D721Med (cell line): ENCODE results near the gene DLL4.
A peak's percentile ranks its signal among the peaks of the same experiment; 100 is the strongest.

Experiments
- DNase-seq: peaks from one replicate; pipeline ENCODE4 v3.0.0; 2011; ENCODE audit warnings: low spot score; ENCODE audit not compliant: insufficient read length
- FAIRE-seq: peaks from 2 replicates; lab custom pipeline; 2011; peaks lifted over from hg19 to GRCh38; lab: Jason Lieb, UNC
- TF ChIP-seq, protein P1 (sequence below): IDR thresholded peaks from 2 replicates; pipeline ENCODE4 v1.5.1; 2012; ENCODE audit warnings: mild to moderate bottlenecking, control low read depth; ENCODE audit not compliant: insufficient read depth; ENCODE audit errors: missing control alignments

DLL4 gene

DNA sequence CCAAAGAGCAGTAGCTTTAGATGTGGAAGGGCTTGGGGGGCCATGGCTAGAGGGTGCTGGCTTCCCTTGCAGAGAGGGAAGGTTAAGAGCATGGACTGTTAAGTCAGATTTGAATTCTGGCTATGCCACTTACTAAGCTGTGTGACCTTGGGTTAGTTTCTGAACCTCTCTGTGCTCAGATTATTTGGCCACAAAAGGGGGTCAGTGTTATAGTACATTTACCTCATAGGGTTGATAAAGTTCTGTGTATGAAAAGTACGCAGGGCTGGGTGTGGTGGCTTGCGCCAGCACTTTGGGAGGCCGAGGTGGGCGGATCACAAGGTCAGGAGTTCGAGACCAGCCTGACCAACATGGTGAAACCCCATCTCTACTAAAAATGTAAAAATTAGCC, 28.1 kb upstream of the DLL4 start:
- TF ChIP-seq, protein P1, sequence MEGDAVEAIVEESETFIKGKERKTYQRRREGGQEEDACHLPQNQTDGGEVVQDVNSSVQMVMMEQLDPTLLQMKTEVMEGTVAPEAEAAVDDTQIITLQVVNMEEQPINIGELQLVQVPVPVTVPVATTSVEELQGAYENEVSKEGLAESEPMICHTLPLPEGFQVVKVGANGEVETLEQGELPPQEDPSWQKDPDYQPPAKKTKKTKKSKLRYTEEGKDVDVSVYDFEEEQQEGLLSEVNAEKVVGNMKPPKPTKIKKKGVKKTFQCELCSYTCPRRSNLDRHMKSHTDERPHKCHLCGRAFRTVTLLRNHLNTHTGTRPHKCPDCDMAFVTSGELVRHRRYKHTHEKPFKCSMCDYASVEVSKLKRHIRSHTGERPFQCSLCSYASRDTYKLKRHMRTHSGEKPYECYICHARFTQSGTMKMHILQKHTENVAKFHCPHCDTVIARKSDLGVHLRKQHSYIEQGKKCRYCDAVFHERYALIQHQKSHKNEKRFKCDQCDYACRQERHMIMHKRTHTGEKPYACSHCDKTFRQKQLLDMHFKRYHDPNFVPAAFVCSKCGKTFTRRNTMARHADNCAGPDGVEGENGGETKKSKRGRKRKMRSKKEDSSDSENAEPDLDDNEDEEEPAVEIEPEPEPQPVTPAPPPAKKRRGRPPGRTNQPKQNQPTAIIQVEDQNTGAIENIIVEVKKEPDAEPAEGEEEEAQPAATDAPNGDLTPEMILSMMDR = no peak
- FAIRE-seq (no peak), DNase-seq (no peak)

DNA sequence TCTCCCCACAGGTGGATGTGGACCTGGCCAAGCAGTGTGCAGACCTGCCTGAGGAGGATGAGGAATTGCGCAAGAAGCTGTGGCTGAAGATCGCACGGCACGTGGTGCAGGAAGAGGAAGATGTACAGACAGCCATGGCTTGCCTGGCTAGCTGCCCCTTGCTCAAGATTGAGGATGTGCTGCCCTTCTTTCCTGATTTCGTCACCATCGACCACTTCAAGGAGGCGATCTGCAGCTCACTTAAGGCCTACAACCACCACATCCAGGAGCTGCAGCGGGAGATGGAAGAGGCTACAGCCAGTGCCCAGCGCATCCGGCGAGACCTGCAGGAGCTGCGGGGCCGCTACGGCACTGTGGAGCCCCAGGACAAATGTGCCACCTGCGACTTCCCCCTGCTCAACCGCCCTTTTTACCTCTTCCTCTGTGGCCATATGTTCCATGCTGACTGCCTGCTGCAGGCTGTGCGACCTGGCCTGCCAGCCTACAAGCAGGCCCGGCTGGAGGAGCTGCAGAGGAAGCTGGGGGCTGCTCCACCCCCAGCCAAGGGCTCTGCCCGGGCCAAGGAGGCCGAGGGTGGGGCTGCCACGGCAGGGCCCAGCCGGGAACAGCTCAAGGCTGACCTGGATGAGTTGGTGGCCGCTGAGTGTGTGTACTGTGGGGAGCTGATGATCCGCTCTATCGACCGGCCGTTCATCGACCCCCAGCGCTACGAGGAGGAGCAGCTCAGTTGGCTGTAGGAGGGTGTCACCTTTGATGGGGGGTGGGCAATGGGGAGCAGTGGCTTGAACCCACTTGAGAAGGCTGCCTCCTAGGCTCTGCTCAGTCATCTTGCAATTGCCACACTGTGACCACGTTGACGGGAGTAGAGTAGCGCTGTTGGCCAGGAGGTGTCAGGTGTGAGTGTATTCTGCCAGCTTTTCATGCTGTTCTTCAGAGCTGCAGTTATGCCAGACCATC, 26.3 kb upstream of the DLL4 start:
- TF ChIP-seq, protein P1 = no peak
- no peak for FAIRE-seq
- no peak for DNase-seq

DNA sequence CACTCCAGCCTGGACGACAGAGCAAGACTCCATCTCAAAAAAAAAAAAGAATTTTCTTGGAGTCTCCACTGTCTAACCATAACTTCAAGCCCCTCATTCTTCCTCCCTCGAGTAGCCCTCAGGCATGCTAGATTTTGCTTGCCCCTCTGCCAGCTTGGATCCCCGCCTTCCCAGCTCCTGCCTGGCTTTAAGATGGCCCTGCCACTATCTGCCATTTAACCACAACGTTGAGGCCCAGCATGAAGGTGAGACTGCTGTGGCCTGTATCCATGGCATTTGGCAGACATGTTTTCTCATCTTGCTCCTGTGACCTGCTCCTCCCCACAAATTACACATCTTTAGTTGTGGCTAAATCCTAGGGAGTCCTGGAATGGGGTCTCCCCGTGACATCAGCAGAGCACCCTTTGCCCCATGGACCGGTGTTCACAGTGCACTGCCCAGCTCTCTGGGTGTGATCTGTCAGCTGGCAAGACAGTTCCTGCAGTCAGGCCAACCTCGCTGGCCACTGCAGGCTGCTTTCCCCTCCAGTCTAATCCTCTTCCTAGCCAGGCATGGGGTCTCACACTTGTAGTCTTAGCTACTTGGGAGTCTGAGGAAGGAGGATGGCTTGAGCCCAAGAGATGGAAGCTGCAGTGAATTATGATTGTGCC, 24.5 kb upstream of the DLL4 start:
- FAIRE-seq (no peak), DNase-seq (no peak)
- TF ChIP-seq, protein P1 = no peak

DNA sequence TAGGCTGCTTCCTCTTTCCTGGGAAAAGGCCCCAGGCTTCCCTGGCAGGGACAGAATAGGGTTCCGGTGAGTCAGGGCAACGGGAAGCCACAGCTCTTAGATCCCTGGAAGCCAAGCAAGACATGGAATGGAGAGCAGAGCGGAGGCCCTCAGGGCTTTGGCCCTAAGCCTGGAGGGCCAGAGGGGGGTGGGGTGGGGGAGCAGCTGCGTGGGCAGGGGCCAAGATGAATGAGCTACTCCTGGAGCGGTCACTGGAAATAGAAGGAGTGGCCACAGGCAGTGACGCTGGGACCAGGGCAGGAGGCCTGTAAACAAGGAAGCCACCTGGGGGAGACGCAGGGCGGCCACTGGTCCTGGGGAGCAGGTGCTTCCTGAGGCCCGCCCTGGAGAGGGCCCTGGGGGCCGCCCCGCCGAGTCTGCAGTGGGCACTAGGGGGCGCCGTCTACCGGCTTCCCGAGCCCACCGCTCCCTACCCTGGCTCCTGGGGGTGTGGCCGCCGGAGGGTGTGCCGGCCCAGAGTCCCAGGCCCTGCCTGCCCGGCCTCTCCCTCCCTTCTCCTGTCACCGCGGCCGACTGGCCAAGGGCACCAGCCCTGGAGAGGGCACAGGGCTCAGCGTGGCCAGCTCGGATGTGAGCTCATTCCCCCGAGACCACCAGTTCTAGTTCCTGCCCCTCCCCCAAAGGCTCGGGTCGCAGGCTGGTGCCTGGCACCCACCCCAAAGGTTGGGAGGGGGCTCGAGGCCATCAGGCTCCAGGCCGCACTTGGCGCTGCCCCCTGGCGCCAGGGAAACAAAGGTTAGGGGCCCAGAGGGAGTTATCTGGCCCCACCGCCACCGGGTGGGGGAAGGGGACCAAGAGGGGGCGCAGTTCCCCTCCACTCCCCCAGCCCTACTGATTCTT, 22.8 kb upstream of the DLL4 start:
- DNase-seq (peak; percentile 71), FAIRE-seq (no peak)
- TF ChIP-seq, protein P1 = peak; percentile 61

DNA sequence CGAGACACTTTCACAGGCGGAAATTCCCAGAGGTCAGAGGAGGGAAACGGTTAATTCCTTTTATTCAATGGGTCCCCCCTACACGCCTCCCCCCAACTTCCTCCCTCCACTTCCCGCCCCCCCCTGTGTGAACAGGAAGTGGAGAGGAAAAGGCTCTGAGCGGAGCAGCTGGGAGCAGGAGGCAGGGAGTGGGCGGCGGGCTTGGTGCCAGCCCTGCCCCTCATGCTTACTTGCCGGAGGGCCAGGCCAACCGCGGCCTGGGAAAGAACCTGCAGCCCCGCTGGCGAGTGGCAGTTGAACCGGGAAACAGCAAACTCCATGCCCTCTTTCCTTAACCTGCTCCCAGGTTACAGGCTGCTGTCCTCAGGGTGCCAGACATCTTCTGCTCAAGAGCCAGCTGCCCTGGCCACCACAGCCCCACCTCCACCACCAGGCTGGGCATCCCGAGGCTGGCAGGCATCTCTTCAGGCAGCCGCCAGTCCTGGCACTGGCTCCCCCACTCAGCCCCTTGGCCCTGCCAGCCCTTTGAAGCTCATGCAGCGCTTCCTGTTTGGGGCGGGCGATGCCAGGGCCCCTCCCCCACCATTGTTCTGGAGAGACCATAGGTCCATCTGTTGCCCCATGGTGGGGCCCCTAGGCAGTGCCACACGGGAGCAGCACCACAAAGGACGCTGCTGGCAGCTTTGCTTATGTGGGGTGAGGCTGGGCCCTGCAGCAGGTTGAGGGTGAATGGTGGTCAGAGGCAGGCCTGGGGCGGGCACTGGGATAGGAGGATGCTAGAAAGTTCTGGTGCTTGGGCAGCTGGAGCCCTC, 21.9 kb upstream of the DLL4 start:
- TF ChIP-seq, protein P1 = no peak
- DNase-seq = no peak

DNA sequence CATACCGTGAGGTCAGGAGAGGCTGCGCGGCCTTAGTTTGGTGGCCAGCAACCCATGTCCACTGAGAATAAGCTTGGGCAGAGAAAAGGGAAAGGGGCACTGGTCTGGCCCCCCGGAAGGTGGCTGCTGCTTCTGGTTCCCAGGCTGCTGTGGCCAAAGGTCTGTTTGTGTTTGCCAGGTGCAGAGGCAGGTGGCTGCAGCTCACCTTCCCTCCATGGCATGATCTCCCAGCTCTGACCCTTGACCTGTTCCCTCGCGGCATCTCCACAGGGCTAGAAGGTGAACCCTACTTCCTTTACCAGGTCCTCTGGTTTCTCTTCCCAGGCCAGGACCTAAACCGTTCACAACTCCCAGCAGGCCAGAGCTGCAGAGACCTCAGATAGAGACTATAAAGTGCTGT, 21.0 kb upstream of the DLL4 start:
- DNase-seq (no peak), FAIRE-seq (no peak)
- TF ChIP-seq, protein P1 = no peak

More for the DNA sequence above, 21.9 kb upstream of the DLL4 start:
- FAIRE-seq = no peak
